Posterior vena cava (tissue), 2 donors: Measurements from ENCODE around the gene CCR6. TPM values are rescaled to one million over a fixed set of nuclear protein-coding genes. Genes with fewer than 3 reads are reported as not detected.
"Not testable (repeated sequence)": the region's sequence is repeated elsewhere in the genome, so short reads cannot be mapped to it uniquely, and the experiment has no call there.

Experiments used
- DNase-seq: peaks from one replicate; pipeline ENCODE4 v3.0.0-alpha.2; 2020; ENCODE audit warnings: low spot score
- intact Hi-C, 2 donors: fragments of 100-400 bp; cut with DNase I; formaldehyde crosslinking; loops; one replicate each; pipeline versions ENCODE4 v1.14.1 to v1.14.2; 2022 to 2023
- total RNA-seq, 2 donors: library from RNA; stranded (reverse); fragmentation: NEBNext Ultra II Directional; extraction: Animal tissue kit (Norgen Biotek cat#: 25700); gene quantifications; one replicate each; pipeline ENCODE4 v1.2.1, GENCODE V29; 2021
- donor health status: DM: yes; HTN: yes; CAD: no.
- donor health status: DM: yes; HTN: yes; CAD: no.

The CCR6 gene
- total RNA-seq, 2 donors from 2014 or later = not detected

GRCh38 chr6:167154895-167155294, 32.0 kb downstream of the CCR6 start:
- no peak for DNase-seq

GRCh38 chr6:167157414-167157813, 34.5 kb downstream of the CCR6 start:
- no peak for DNase-seq
- intact Hi-C loops = no loop called here

More at GRCh38 chr6:167154895-167155294, 32.0 kb downstream of the CCR6 start:
- intact Hi-C loops = no loop called here

GRCh38 chr6:167157863-167158262, 35.0 kb downstream of the CCR6 start, which contains the start of gene GPR31:
Gene GPR31 (minus strand): TSS chr6:167157980. CDS start chr6:167157831, 149 bp downstream.
- intact Hi-C loops = no loop called here
- DNase-seq = no peak

- intact Hi-C loops = no loop called here
- no peak for DNase-seq
Observed at GRCh38 chr6:167161851-167162467, 39.1 kb downstream of the CCR6 start.

GRCh38 chr6:167162591-167162990, 39.7 kb downstream of the CCR6 start:
- DNase-seq = no peak
- intact Hi-C loops = no loop called here

GRCh38 chr6:167163476-167164011, 40.6 kb downstream of the CCR6 start:
- intact Hi-C loops = no loop called here
- DNase-seq = no peak

GRCh38 chr6:167164261-167164660, 41.4 kb downstream of the CCR6 start:
- DNase-seq = no peak
- intact Hi-C loops = no loop called here

- intact Hi-C loops = no loop called here
- no peak for DNase-seq
Observed at GRCh38 chr6:167165858-167166471, 43.1 kb downstream of the CCR6 start.

GRCh38 chr6:167167699-167168098, 44.8 kb downstream of the CCR6 start:
- intact Hi-C loops, DNase-seq: not testable (repeated sequence)

- intact Hi-C loops = not testable (repeated sequence)
Observed at GRCh38 chr6:167168296-167168695, 45.4 kb downstream of the CCR6 start.

GRCh38 chr6:167169867-167170266, 47.0 kb downstream of the CCR6 start:
- DNase-seq, intact Hi-C loops: not testable (repeated sequence)

More at GRCh38 chr6:167168296-167168695, 45.4 kb downstream of the CCR6 start:
- not testable (repeated sequence) for DNase-seq

- DNase-seq, intact Hi-C loops: not testable (repeated sequence)
Observed at GRCh38 chr6:167171300-167171699, 48.4 kb downstream of the CCR6 start.

GRCh38 chr6:167172011-167172410, 49.1 kb downstream of the CCR6 start:
- intact Hi-C loops, DNase-seq: not testable (repeated sequence)

GRCh38 chr6:167177271-167177670, 54.4 kb downstream of the CCR6 start:
- intact Hi-C loops, DNase-seq: not testable (repeated sequence)

- intact Hi-C loops, DNase-seq: not testable (repeated sequence)
Observed at GRCh38 chr6:167178896-167179655, 56.2 kb downstream of the CCR6 start.

- intact Hi-C loops, DNase-seq: not testable (repeated sequence)
Observed at GRCh38 chr6:167180086-167180485, 57.2 kb downstream of the CCR6 start.

GRCh38 chr6:167181351-167181750, 58.5 kb downstream of the CCR6 start:
- intact Hi-C loops, DNase-seq: not testable (repeated sequence)

- DNase-seq, intact Hi-C loops: not testable (repeated sequence)
Observed at GRCh38 chr6:167182913-167183314, 60.0 kb downstream of the CCR6 start.

GRCh38 chr6:167185101-167185500, 62.2 kb downstream of the CCR6 start:
- DNase-seq, intact Hi-C loops: not testable (repeated sequence)

- DNase-seq, intact Hi-C loops: not testable (repeated sequence)
Observed at GRCh38 chr6:167187275-167187674, 64.4 kb downstream of the CCR6 start.
